ENCODE measurements around the gene MAP7D1. TPM values are rescaled to one million over a fixed set of nuclear protein-coding genes. Genes with fewer than 3 reads are reported as not detected.
A peak's percentile ranks its signal among the peaks of the same experiment; 100 is the strongest.

The MAP7D1 gene
- total and polyA plus RNA-seq, 2 experiments from 2014 or later: 141 to 239 TPM

- Histone ChIP-seq H3K27me3 (no peaks in the 10 kb centered on the region), H3K27ac (peak overlapping the region; percentile 89), H3K4me1 (ENCODE audit: low read depth) (peaks cover 29% of the 10 kb centered on the region), H3K36me3 (no peaks in the 10 kb centered on the region), H3K9me3 (ENCODE audit: low read depth) (no peaks in the 10 kb centered on the region), H3K4me3 (no peak overlapping the region)
- TF ChIP-seq, protein P1, sequence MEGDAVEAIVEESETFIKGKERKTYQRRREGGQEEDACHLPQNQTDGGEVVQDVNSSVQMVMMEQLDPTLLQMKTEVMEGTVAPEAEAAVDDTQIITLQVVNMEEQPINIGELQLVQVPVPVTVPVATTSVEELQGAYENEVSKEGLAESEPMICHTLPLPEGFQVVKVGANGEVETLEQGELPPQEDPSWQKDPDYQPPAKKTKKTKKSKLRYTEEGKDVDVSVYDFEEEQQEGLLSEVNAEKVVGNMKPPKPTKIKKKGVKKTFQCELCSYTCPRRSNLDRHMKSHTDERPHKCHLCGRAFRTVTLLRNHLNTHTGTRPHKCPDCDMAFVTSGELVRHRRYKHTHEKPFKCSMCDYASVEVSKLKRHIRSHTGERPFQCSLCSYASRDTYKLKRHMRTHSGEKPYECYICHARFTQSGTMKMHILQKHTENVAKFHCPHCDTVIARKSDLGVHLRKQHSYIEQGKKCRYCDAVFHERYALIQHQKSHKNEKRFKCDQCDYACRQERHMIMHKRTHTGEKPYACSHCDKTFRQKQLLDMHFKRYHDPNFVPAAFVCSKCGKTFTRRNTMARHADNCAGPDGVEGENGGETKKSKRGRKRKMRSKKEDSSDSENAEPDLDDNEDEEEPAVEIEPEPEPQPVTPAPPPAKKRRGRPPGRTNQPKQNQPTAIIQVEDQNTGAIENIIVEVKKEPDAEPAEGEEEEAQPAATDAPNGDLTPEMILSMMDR (IDR thresholded peaks at IDR 0.05; ENCODE audit: low read depth, low read length): no peak
- peak; percentile 95 to 97 for DNase-seq (ENCODE audit: low read depth in 1 of 2, low spot score in 1 of 2)
These were observed 5.4 kb upstream of the MAP7D1 start for GRCh38 chr1:36150296-36151133.

DNA sequence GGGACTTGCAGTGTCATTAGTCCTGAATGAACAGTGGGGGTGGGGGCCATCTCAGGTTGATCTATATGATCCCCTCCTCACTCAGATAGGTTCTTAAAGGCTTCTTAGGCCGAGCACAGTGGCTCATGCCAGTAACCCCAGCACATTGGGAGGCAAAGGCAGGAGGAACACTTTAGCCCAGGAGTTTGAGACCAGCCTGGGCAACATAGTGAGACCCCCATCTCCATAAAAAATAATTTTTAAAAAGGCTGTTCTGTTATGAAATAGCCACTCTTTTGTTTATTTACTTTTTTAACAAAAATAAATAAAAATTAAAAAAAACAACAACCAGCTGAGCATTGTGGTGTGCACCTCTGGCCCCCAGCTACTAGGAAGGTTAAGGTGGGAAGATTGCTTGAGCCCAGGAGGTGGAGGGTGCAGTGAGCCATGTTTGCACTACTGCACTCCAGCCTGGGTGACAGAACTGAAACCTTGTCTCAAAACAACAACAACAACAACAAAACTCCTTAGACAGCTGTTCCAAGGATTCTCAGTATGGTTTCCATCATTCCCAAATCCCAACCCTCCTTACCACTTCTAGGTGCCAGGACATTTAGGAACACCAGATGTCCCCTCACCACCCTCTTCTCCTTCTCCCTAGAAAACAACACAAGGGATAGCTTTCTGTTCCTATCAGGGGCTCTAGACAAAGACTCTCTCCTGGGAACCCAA lies 4.7 kb upstream of the MAP7D1 start:
- Histone ChIP-seq H3K4me3 (no peak overlapping the region), H3K9me3 (ENCODE audit: low read depth) (no peaks in the 10 kb centered on the region), H3K27me3 (no peaks in the 10 kb centered on the region), H3K36me3 (no peaks in the 10 kb centered on the region), H3K27ac (peak overlapping the region; percentile 78), H3K4me1 (ENCODE audit: low read depth) (peaks cover 29% of the 10 kb centered on the region)
- no peak for DNase-seq (ENCODE audit: low read depth in 1 of 2, low spot score in 1 of 2)
- TF ChIP-seq, protein P1 (IDR thresholded peaks at IDR 0.05; ENCODE audit: low read depth, low read length): no peak

DNA sequence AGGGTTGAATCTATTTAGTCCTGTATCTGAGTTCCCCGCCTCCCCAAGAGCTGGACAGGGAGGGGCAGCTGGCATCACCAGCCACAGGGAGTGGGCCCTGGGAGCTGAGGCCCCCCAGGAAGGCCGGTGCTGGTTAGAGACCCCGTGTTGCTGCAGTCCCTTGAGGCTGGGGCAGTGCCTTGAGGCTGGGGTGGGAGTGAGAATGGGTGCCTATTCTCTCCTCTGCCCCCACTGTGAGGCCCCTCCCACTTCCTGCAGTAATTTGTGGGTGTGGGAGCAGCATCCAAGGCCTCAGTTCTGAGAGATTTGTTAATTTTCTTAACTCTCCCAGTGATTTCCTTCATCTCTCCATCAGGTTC lies 4.1 kb upstream of the MAP7D1 start:
- Histone ChIP-seq H3K4me1 (ENCODE audit: low read depth) (peaks cover 29% of the 10 kb centered on the region), H3K27me3 (no peaks in the 10 kb centered on the region), H3K36me3 (no peaks in the 10 kb centered on the region), H3K27ac (no peak overlapping the region), H3K4me3 (no peak overlapping the region), H3K9me3 (ENCODE audit: low read depth) (no peaks in the 10 kb centered on the region)
- peak in 1 of 2 donors; percentile 35 for DNase-seq (ENCODE audit: low read depth in 1 of 2, low spot score in 1 of 2)
- TF ChIP-seq, protein P1 (IDR thresholded peaks at IDR 0.05; ENCODE audit: low read depth, low read length): no peak

GRCh38 chr1:36153476-36153875 lies 2.5 kb upstream of the MAP7D1 start:
- DNase-seq (ENCODE audit: low read depth in 1 of 2, low spot score in 1 of 2): no peak
- no peaks in the 10 kb centered on the region for H3K36me3 ChIP-seq
- H3K27me3 ChIP-seq: no peaks in the 10 kb centered on the region
- H3K9me3 ChIP-seq (ENCODE audit: low read depth): no peaks in the 10 kb centered on the region
- peak overlapping the region; percentile 97 for H3K27ac ChIP-seq
- TF ChIP-seq, protein P1 (IDR thresholded peaks at IDR 0.05; ENCODE audit: low read depth, low read length): no peak
- H3K4me1 ChIP-seq (ENCODE audit: low read depth): peaks cover 39% of the 10 kb centered on the region
- no peak overlapping the region for H3K4me3 ChIP-seq

- H3K36me3 ChIP-seq: no peaks in the 10 kb centered on the region
- no peaks in the 10 kb centered on the region for H3K9me3 ChIP-seq (ENCODE audit: low read depth)
- H3K27ac ChIP-seq: peak overlapping the region; percentile 97
- no peaks in the 10 kb centered on the region for H3K27me3 ChIP-seq
- no peak overlapping the region for H3K4me3 ChIP-seq
- peaks cover 40% of the 10 kb centered on the region for H3K4me1 ChIP-seq (ENCODE audit: low read depth)
- DNase-seq (ENCODE audit: low read depth in 1 of 2, low spot score in 1 of 2): no peak
- TF ChIP-seq, protein P1 (IDR thresholded peaks at IDR 0.05; ENCODE audit: low read depth, low read length): no peak
These were observed 1.6 kb upstream of the MAP7D1 start for GRCh38 chr1:36154335-36154734.
